GM10266 (cell line): ENCODE data around the gene SLC45A3.

Source experiments
- DNase-seq: peaks from one replicate; pipeline ENCODE4 v3.0.0; 2012; ENCODE audit errors: extremely low spot score
- TF ChIP-seq, protein P1 (sequence below): IDR thresholded peaks from 2 replicates; pipeline ENCODE4 v1.5.1; 2012; ENCODE audit warnings: mild to moderate bottlenecking, low read depth; ENCODE audit not compliant: control insufficient read depth, insufficient read depth; ENCODE audit errors: missing control alignments

The SLC45A3 gene

GRCh38 chr1:205687242-205687641, 6.9 kb upstream of the SLC45A3 start:
- TF ChIP-seq, protein P1, sequence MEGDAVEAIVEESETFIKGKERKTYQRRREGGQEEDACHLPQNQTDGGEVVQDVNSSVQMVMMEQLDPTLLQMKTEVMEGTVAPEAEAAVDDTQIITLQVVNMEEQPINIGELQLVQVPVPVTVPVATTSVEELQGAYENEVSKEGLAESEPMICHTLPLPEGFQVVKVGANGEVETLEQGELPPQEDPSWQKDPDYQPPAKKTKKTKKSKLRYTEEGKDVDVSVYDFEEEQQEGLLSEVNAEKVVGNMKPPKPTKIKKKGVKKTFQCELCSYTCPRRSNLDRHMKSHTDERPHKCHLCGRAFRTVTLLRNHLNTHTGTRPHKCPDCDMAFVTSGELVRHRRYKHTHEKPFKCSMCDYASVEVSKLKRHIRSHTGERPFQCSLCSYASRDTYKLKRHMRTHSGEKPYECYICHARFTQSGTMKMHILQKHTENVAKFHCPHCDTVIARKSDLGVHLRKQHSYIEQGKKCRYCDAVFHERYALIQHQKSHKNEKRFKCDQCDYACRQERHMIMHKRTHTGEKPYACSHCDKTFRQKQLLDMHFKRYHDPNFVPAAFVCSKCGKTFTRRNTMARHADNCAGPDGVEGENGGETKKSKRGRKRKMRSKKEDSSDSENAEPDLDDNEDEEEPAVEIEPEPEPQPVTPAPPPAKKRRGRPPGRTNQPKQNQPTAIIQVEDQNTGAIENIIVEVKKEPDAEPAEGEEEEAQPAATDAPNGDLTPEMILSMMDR: no peak
- DNase-seq: no peak

GRCh38 chr1:205681364-205681763, 1.1 kb upstream of the SLC45A3 start:
- TF ChIP-seq, protein P1: no peak
- DNase-seq: no peak

DNA sequence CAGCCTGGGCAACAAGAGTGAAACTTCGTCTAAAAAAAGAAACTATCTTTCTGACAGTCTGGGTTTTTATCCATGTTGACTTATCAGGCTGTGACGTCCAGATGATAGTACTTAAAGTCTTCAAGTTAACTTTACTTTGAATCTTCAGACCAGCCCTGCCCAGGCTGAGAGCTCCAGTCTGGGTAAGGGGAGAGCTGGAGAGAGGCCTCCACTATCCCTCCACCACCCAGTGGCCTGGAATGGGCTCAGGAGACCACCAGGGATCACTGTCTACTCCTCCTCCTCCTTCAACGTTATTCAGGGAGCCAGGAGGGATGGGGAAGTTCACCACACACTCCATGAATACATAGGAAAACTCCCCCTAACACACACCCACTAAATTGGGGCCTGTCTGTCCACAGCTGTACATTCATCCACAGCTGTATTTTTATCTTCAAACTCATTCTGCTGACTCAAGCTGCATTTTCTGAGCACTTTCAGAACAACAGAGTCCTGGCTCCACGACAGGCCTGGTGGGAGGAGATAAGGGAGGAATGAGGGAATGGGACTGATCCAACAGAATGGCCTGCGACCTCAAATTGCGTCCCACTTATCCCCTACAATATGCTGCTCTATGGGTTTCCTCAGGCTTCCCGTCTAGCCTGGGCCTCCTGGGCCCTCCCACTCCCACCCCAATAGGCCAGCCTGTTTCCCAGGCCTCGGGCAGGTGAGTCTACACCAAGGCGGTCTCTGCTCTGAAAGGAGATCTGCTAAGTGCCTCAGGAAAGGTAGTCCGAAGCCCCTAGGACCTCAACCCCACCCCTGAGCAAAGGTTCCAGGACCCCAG, 1.8 kb downstream of the SLC45A3 start:
- TF ChIP-seq, protein P1: no peak
- DNase-seq: no peak

DNA sequence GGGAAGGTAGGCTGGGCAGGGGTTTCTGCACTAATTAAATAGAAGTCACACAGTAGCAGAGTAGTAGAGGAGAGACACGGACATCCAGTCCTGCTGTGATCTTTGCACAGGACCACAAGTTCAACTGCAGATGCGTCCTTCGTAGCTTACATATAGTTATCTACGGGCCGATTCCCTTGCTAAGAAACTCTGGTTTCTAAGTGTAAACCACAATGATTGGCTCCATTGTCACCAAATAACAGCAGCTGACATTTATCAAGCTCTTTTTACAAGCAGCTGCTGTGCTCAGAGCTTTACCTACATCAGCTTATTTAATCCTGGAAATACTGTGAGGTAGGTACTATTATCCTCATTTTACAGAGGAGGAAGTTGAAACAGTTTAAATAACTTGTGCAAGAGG, 3.1 kb downstream of the SLC45A3 start:
- no peak for DNase-seq
- TF ChIP-seq, protein P1: no peak

GRCh38 chr1:205676597-205676996, 3.7 kb downstream of the SLC45A3 start:
- TF ChIP-seq, protein P1: no peak
- DNase-seq: no peak

- no peak for DNase-seq
- TF ChIP-seq, protein P1: no peak
Measured at GRCh38 chr1:205676002-205676401, 4.3 kb downstream of the SLC45A3 start.

GRCh38 chr1:205675247-205675646, 5.1 kb downstream of the SLC45A3 start:
- TF ChIP-seq, protein P1: no peak
- no peak for DNase-seq
